DMS79 treated with DMSO at 0.1 percent for 48 hours (cell line): ENCODE measurements around the gene KHDC3L.

Source experiments
- DNase-seq: peaks from one replicate; lab custom pipeline; 2025; lab: John Stamatoyannopoulos, UW

Gene KHDC3L

GRCh38 chr6:73362358-73362757 lies at the start of gene KHDC3L:
Gene KHDC3L, plus strand, starts transcription at chr6:73362658. Its CDS starts 72 bp downstream, at chr6:73362730.
- no peak for DNase-seq

- DNase-seq, result no peak
These were observed 47.6 kb upstream of the KHDC3L start for GRCh38 chr6:73314577-73315492.

GRCh38 chr6:73323323-73323722 lies 39.1 kb upstream of the KHDC3L start:
- no peak for DNase-seq

- DNase-seq, result no peak
These were observed 36.8 kb upstream of the KHDC3L start for GRCh38 chr6:73325656-73326055.

GRCh38 chr6:73328790-73329189 lies 33.7 kb upstream of the KHDC3L start:
- DNase-seq, result no peak

- no peak for DNase-seq
These were observed 33.3 kb upstream of the KHDC3L start for GRCh38 chr6:73329201-73329600.

- no peak for DNase-seq
These were observed 23.1 kb upstream of the KHDC3L start for GRCh38 chr6:73339340-73339739.

GRCh38 chr6:73340048-73340447 lies 22.4 kb upstream of the KHDC3L start:
- DNase-seq, result no peak

GRCh38 chr6:73341335-73341734 lies 21.1 kb upstream of the KHDC3L start:
- DNase-seq, result no peak

- DNase-seq, result no peak
These were observed 20.3 kb upstream of the KHDC3L start for GRCh38 chr6:73342174-73342573.

- no peak for DNase-seq
These were observed 19.3 kb upstream of the KHDC3L start for GRCh38 chr6:73343164-73343563.

- no peak for DNase-seq
These were observed 13.8 kb upstream of the KHDC3L start for GRCh38 chr6:73348550-73349204.

GRCh38 chr6:73349311-73349710 lies 13.1 kb upstream of the KHDC3L start:
- DNase-seq, result no peak

GRCh38 chr6:73353636-73354593 lies 8.5 kb upstream of the KHDC3L start, which contains the start of gene DPPA5:
Gene DPPA5, minus strand, starts transcription at chr6:73354276. Its CDS starts 51 bp downstream, at chr6:73354225.
- DNase-seq, result no peak

GRCh38 chr6:73362869-73363536 lies 545 bp downstream of the KHDC3L start:
- DNase-seq, result no peak

- DNase-seq, result no peak
These were observed 1.0 kb downstream of the KHDC3L start for GRCh38 chr6:73363537-73363875.

GRCh38 chr6:73364121-73364520 lies 1.7 kb downstream of the KHDC3L start:
- DNase-seq, result no peak

- no peak for DNase-seq
These were observed 2.1 kb downstream of the KHDC3L start for GRCh38 chr6:73364549-73364948.

GRCh38 chr6:73367761-73368355 lies 5.4 kb downstream of the KHDC3L start:
- no peak for DNase-seq

- no peak for DNase-seq
These were observed 6.2 kb downstream of the KHDC3L start for GRCh38 chr6:73368675-73369074.

- DNase-seq, result no peak
These were observed 6.7 kb downstream of the KHDC3L start for GRCh38 chr6:73369157-73369556.
